Activated T-helper 2 cell treated with anti-CD3 and anti-CD28 coated beads, Interferon-gamma antibody, Interleukin-2, Interleukin-4, amounts not matched to agents 10 μg/mL and 5 μg/mL and 100 μg/mL, durations not matched to agents 14 hours and 24 hours and 36 hours (primary cell): ENCODE measurements around the gene LRBA. TPM values are rescaled to one million over a fixed set of nuclear protein-coding genes. Genes with fewer than 3 reads are reported as not detected.

Experiments used
- DNase-seq: peaks from one replicate; pipeline ENCODE4 v3.0.0; 2021; ENCODE audit warnings: low spot score
- H3K27ac Mint-ChIP-seq: one replicate; pipeline ENCODE4 v1.8.0; 2021; ENCODE audit warnings: mixed read lengths
- H3K27me3 Mint-ChIP-seq: one replicate; pipeline ENCODE4 v1.8.0; 2021; ENCODE audit warnings: low read depth, mixed read lengths
- H3K36me3 Mint-ChIP-seq: one replicate; pipeline ENCODE4 v1.8.0; 2021; ENCODE audit warnings: low read depth, mixed read lengths
- H3K4me1 Mint-ChIP-seq: one replicate; pipeline ENCODE4 v1.8.0; 2021; ENCODE audit warnings: low read depth, mixed read lengths
- H3K4me3 Mint-ChIP-seq: one replicate; pipeline ENCODE4 v1.8.0; 2021; ENCODE audit warnings: low read depth, mild to moderate bottlenecking, moderate library complexity, mixed read lengths
- H3K9me3 Mint-ChIP-seq: one replicate; pipeline ENCODE4 v1.8.0; 2021; ENCODE audit warnings: mixed read lengths
- intact Hi-C: fragments of 100-400 bp; cut with micrococcal nuclease; formaldehyde crosslinking; loops from one replicate; pipeline ENCODE4 v1.15.1; 2023
- total RNA-seq: library from RNA; stranded (reverse); gene quantifications from 2 replicates; pipeline ENCODE4 v1.2.3, GENCODE V29; 2022

LRBA gene
- total RNA-seq, 1 donor from 2014 or later, result 46.4 TPM

DNA sequence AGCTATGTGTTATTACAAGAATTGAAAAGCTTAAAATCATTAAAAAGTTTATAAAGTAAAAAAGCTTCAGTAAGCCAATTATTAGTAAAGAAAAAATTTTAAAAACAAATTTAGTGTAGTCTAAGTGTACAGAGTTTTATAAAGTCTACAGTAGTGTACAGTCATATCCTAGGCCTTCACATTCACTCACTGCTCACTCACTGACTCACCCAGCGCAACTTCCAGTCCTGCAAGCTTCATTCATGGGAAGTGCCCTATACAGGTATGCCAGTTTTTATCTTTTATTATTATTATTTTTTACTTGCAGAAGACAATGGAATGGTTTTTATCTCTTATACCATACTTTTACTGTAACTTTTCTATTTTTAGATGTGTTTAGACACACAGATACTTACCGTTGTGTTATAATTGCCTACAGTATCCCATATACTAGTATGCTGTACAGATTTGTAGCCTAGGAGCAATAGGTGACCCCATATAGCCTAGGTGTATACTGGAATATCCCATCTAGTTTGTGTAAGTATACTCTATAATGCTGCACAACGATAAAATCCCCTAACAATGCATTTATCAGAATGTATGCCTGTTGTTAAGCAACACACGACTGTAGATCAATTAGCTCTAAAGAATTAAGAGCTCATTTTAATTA, 706.1 kb downstream of the LRBA start:
- no peaks in the 10 kb centered on the region for H3K4me1 Mint-ChIP-seq
- H3K9me3 Mint-ChIP-seq, result no peaks in the 10 kb centered on the region
- no peak overlapping the region for H3K4me3 Mint-ChIP-seq
- no peak for DNase-seq
- no peak overlapping the region for H3K27ac Mint-ChIP-seq
- intact Hi-C loops, result loop anchor here (10.0 kb wide), 1 partner anchor 186 kb away; no protein-coding TSS in a partner anchor
- H3K27me3 Mint-ChIP-seq, result no peaks in the 10 kb centered on the region
- no peaks in the 10 kb centered on the region for H3K36me3 Mint-ChIP-seq

DNA sequence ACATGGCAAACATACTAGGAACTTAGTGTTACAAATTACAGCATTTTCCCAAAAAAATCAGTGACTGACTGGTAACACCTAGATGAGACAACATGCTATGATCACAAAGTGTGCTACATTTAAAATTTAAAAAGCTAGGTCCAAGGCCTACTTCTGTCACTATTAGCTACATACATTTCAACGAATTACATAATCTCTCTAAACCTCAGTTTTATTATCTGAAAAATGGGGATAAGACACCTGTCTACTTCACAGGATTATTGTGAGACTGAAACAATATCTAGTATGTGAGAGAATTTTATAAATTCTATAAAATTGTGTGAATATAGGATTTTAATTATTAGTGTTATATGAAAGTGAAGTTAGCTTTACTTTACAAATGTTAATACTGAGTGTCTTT, 708.4 kb downstream of the LRBA start:
- Mint-ChIP-seq H3K36me3 (peaks cover 5% of the 10 kb centered on the region), H3K27ac (no peak overlapping the region)
- DNase-seq, result no peak

DNA sequence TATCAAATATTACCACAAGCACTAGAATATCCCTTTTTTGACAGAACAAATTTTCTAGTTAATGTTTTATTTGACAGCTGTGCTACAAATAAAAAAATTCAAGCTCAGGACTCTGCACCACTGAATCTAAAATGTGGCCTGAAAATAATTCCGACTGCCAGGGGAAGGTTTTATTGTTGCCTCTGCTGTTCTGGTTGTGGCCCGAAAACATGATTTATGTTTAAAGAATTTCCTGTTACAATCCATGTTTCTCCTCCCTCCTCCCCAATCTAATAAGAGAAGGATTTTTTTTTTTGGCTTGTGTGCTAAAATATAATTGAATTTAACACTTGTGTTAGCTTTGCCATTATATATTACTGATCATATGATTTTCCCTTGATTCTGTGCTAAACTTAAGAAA, 709.1 kb downstream of the LRBA start:
- no peak overlapping the region for H3K4me3 Mint-ChIP-seq
- DNase-seq, result no peak
- no peaks in the 10 kb centered on the region for H3K27me3 Mint-ChIP-seq
- no peak overlapping the region for H3K27ac Mint-ChIP-seq
- H3K4me1 Mint-ChIP-seq, result peaks cover 12% of the 10 kb centered on the region
- no peaks in the 10 kb centered on the region for H3K9me3 Mint-ChIP-seq
- peaks cover 11% of the 10 kb centered on the region for H3K36me3 Mint-ChIP-seq
- intact Hi-C loops, result loop anchor here (10.0 kb wide), 1 partner anchor 189 kb away; no protein-coding TSS in a partner anchor

More for the DNA sequence above, 708.4 kb downstream of the LRBA start:
- Mint-ChIP-seq H3K27me3 (no peaks in the 10 kb centered on the region), H3K4me3 (no peak overlapping the region), H3K4me1 (peaks cover 7% of the 10 kb centered on the region), H3K9me3 (no peaks in the 10 kb centered on the region)
- intact Hi-C loops, result loop anchor here (10.0 kb wide), 1 partner anchor 188 kb away; no protein-coding TSS in a partner anchor

DNA sequence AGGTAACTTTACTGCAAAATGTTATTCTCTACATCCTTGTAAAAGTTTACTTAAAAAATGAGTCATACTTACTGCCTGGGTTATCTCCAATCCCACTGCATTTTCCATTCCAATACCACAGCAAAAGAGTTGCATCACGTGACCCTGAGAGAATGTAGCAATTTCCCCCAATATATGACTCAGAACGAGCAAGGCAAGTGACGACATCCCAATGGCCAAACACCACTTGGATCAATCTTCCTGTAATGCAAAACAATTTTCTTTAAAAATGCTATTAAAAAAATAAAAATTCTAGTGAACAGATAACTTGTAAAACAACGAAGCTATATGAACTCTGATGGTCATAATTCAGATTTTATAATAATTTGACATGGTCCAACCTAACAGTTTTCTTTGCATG, 712.5 kb downstream of the LRBA start:
- Mint-ChIP-seq H3K27me3 (no peaks in the 10 kb centered on the region), H3K4me1 (peaks cover 13% of the 10 kb centered on the region), H3K36me3 (peaks cover 11% of the 10 kb centered on the region), H3K9me3 (no peaks in the 10 kb centered on the region), H3K27ac (peak overlapping the region; percentile 55), H3K4me3 (no peak overlapping the region)
- DNase-seq, result peak; percentile 10
- intact Hi-C loops, result loop anchor here (2.0 to 10.0 kb wide), 3 partner anchors 92 to 192 kb away; no protein-coding TSS in a partner anchor

DNA sequence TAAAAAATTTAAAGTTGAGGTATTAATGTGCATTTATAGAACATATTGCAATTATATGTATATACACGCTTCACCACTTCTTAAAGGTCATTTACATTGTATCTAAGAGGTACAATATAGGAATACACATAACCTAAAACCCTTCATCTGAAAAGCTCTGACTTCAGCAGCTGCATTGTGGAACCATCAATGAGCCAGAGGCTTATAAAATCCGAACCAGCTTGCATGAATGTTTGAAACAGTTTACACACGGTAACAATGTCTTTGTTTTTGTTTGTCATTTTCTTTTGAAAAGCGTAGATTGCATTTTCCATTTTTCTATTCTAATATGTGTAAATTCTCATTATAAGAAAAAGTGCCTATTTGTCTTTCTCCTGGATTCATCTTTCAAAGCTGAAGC, 715.3 kb downstream of the LRBA start:
- DNase-seq, result no peak
- H3K9me3 Mint-ChIP-seq, result no peaks in the 10 kb centered on the region
- H3K27me3 Mint-ChIP-seq, result no peaks in the 10 kb centered on the region
- H3K4me3 Mint-ChIP-seq, result no peak overlapping the region
- H3K27ac Mint-ChIP-seq, result no peak overlapping the region
- H3K4me1 Mint-ChIP-seq, result peaks cover 13% of the 10 kb centered on the region
- H3K36me3 Mint-ChIP-seq, result peaks cover 11% of the 10 kb centered on the region
- intact Hi-C loops, result loop anchor here (2.0 to 10.0 kb wide), 2 partner anchors 195 to 529 kb away; no protein-coding TSS in a partner anchor

DNA sequence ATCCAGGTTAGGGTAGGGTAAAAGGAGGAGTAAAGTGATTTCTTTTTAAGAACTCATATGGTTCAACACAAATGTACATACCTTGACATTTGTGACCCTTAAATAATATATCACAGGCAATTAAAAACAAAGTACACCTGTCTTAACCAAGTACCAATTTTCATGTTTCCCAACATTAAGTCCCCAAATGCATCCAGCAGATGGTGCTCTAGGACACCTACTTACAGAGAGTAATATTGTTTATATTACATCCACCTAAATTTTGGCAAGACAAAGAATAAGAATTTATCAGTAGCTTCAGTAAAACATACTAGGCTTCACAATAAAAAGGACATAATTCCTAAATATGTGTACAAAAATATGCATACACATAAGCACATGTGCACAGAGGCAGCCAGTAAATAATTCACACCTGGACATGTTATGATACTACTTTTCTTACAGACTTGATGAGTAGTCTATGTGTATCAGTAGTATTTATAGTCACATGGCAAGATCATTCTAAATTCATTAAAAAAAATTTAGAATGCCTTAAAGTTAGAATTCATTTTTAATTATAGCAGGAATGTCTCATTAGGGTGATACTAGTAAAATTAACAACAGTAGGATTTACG, 717.1 kb downstream of the LRBA start:
- no peak for DNase-seq
- intact Hi-C loops, result loop anchor here (1.0 to 2.0 kb wide), 2 partner anchors 531 to 569 kb away; no protein-coding TSS in a partner anchor

DNA sequence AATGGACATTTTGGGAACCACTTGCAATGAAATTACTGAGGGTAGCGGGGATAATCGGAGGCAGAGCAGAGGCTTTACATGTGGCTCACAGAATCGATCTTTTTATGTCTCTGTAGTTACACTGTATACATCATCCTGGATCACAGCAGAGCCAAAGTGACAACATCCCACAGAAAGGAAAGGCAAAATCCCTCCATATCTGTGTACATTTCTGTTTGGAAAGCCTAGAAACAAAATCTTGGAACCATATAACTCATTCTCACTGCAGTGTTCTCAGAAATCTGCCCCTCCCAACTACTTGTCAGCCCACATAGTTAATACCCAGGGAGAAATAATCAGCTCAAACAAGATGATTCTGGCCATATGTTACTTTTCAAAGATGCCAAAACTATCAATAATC, 725.2 kb downstream of the LRBA start:
- H3K36me3 Mint-ChIP-seq, result no peaks in the 10 kb centered on the region
- H3K27me3 Mint-ChIP-seq, result no peaks in the 10 kb centered on the region
- intact Hi-C loops, result no loop called here
- H3K4me3 Mint-ChIP-seq, result no peak overlapping the region
- no peak overlapping the region for H3K27ac Mint-ChIP-seq
- no peak for DNase-seq
- no peaks in the 10 kb centered on the region for H3K4me1 Mint-ChIP-seq
- no peaks in the 10 kb centered on the region for H3K9me3 Mint-ChIP-seq

More for the DNA sequence above, 717.1 kb downstream of the LRBA start:
- Mint-ChIP-seq H3K4me1 (peaks cover 13% of the 10 kb centered on the region), H3K27me3 (no peaks in the 10 kb centered on the region), H3K9me3 (no peaks in the 10 kb centered on the region), H3K4me3 (no peak overlapping the region), H3K27ac (no peak overlapping the region), H3K36me3 (peaks cover 10% of the 10 kb centered on the region)

DNA sequence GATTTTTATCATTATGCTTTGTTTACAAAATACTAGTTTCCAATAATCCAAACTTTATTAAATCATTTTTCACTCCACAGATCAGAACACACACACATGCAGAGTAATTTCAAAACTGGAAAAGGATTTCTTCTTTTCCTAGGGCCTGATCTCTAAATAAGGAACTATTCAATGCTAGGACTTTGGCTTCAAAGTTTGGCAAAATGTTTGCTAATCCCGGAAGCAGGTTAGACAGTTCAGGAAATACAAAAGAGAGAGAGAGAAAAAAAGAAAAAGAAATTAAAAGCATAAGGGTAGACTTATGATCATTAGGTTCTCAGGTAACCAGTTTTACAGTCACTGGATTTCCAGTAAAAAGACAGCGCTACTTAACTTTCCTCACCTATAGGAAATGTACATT, 725.9 kb downstream of the LRBA start:
- Mint-ChIP-seq H3K4me1 (no peaks in the 10 kb centered on the region), H3K4me3 (no peak overlapping the region), H3K36me3 (no peaks in the 10 kb centered on the region), H3K27me3 (no peaks in the 10 kb centered on the region), H3K9me3 (no peaks in the 10 kb centered on the region), H3K27ac (no peak overlapping the region)
- DNase-seq, result no peak
- intact Hi-C loops, result no loop called here

DNA sequence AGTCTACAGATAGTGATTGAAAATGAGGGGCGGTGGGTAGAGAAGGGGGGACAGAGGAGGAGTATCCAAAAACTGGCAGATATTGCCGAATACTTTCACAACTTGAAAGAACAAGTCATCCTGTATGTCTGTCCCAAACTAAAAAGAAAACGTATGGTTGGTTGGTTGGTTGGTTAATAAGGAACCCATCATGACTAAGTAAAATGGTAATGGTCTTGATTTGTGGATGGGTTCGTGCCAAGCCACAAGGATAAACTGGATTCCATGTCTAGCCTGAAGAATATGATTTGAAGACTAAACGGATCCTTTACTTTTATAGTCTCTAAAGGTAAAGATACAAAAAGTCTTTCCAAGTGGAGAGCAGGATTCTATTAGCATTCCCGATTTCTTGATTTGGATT, 728.4 kb downstream of the LRBA start:
- Mint-ChIP-seq H3K4me1 (peaks cover 5% of the 10 kb centered on the region), H3K4me3 (no peak overlapping the region), H3K27me3 (no peaks in the 10 kb centered on the region), H3K9me3 (no peaks in the 10 kb centered on the region), H3K36me3 (peaks cover 5% of the 10 kb centered on the region), H3K27ac (no peak overlapping the region)
- DNase-seq, result no peak
- intact Hi-C loops, result no loop called here

DNA sequence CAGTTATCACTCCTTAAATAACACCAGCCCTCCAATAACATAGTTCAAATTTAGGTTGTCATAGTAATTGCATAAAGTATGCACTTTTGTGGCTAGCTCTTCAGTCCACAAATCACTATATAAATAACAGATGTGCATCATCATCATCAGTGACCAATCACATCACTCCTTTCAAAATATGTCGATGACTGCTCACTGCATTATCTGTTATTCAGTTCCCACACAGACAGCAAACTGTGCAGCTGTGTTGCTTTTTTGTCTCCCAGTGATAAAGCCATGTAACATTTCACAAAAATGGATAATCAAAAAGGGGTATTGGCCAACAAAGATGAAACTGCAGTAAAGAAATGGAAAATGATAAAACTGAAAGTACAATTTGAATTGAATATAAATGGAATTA, 731.4 kb downstream of the LRBA start:
- no peak for DNase-seq
- intact Hi-C loops, result no loop called here
- no peaks in the 10 kb centered on the region for H3K27me3 Mint-ChIP-seq
- H3K27ac Mint-ChIP-seq, result peak overlapping the region; percentile 15
- no peaks in the 10 kb centered on the region for H3K9me3 Mint-ChIP-seq
- peaks cover 8% of the 10 kb centered on the region for H3K4me1 Mint-ChIP-seq
- peaks cover 8% of the 10 kb centered on the region for H3K36me3 Mint-ChIP-seq
- H3K4me3 Mint-ChIP-seq, result no peak overlapping the region

DNA sequence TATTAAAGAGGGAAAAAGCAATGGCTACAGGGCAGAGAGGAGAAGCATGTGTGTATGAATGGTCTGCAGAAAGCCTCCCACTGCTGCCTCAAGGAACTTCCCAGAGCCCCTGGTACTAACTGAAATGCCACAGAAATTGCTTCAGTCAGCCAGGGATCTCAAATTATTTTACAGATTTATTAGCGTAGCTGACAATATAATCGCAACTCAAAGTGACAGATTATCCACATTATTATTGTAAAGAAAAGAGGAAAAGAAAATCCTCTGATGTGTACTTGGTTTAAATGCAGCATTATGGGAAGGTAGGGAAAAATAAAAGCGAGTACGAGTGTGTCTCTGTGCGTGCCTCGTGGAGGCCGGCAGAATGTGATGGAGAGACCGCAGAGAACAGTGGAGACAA, 734.1 kb downstream of the LRBA start:
- no peak overlapping the region for H3K27ac Mint-ChIP-seq
- peaks cover 23% of the 10 kb centered on the region for H3K36me3 Mint-ChIP-seq
- no peak overlapping the region for H3K4me3 Mint-ChIP-seq
- peaks cover 8% of the 10 kb centered on the region for H3K4me1 Mint-ChIP-seq
- no peaks in the 10 kb centered on the region for H3K27me3 Mint-ChIP-seq
- intact Hi-C loops, result no loop called here
- no peak for DNase-seq
- no peaks in the 10 kb centered on the region for H3K9me3 Mint-ChIP-seq

DNA sequence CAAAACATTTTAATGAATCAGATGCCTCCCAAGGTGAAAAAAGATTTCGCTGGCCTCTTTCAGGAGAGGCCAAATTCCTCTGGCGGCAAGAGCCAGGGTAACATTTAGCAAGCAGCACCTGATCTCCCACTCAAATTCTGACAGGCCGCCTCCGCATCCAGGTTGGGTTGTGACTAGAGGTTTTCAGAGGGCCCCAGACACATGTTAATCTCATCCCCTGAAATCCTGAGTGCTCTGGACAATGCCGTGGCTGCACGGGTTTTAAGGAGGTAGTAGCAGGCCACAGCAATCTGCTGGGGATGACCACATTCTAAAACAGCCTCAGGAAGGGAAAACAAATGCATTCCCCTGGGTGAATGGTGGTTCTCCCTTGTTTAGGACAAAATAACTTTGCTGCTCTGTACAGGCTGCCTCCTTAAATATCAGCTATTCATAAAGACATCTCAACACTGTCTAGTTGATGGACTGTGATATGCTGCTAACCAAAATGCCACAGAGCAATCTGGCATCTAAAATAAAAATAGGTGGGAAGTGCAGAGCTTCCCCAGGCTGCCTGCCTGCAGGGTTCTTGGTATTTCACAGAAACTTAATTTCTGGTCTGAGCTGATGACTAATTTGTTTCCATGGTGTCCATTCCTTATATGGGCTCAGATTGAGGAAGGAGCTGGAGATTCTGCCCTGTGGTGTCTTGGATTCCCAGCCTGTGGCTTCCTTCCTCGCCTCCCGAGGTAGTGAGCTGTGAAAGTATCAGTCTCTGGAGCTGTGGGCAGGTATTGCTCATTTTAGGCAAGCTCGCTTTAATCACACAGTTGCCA, 734.8 kb downstream of the LRBA start:
- Mint-ChIP-seq H3K36me3 (peaks cover 26% of the 10 kb centered on the region), H3K27me3 (no peaks in the 10 kb centered on the region), H3K27ac (no peak overlapping the region), H3K9me3 (no peaks in the 10 kb centered on the region), H3K4me3 (no peak overlapping the region), H3K4me1 (peaks cover 8% of the 10 kb centered on the region)
- intact Hi-C loops, result no loop called here
- DNase-seq, result no peak

DNA sequence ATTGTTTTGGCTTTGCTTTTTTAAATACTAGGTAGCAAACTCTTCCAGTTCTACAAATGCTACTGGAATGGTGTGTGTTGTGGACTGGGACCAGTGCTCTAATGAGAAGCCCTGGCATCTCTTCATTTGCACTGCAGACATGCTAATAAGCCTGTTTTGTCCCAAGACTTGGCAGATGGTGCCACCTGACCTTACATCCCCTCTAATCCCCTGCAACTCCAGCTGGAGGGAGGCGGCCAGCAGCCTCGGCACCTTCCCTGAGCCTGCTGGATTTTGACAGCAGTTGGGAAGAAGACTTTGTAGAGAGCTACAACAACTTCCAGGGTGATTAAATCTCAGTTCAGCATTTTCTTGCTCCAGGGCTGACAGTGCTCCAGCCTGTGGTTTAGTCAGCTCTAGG, 736.9 kb downstream of the LRBA start:
- intact Hi-C loops, result no loop called here
- DNase-seq, result no peak
- H3K36me3 Mint-ChIP-seq, result peaks cover 40% of the 10 kb centered on the region

More for the DNA sequence above, 736.9 kb downstream of the LRBA start:
- Mint-ChIP-seq H3K4me3 (no peak overlapping the region), H3K27me3 (no peaks in the 10 kb centered on the region), H3K9me3 (no peaks in the 10 kb centered on the region), H3K4me1 (peaks cover 3% of the 10 kb centered on the region), H3K27ac (no peak overlapping the region)
